Astrocyte (in vitro differentiated cells and primary cell): ENCODE data around the gene NUMA1. TPM values are rescaled to one million over a fixed set of nuclear protein-coding genes. Genes with fewer than 3 reads are reported as not detected.

Source experiments
- DNase-seq: peaks from one replicate; pipeline ENCODE4 v3.0.0-alpha.2; 2010; ENCODE audit warnings: low read depth
- FAIRE-seq: peaks from 2 replicates; lab custom pipeline; 2011; peaks lifted over from hg19 to GRCh38; lab: Jason Lieb, UNC
- H2AFZ ChIP-seq: 2 replicates; pipeline ENCODE4 v1.6.0; 2012; ENCODE audit warnings: low read depth, low read length, inconsistent platforms
- H3K27ac ChIP-seq: 2 replicates; pipeline ENCODE4 v1.5.1; 2011; ENCODE audit warnings: low read depth, low read length, inconsistent platforms
- H3K27me3 ChIP-seq: 2 replicates; pipeline ENCODE4 v1.6.0; 2011; ENCODE audit warnings: low read length, inconsistent platforms; ENCODE audit not compliant: insufficient read depth
- H3K36me3 ChIP-seq: 2 replicates; pipeline ENCODE4 v1.5.1; 2011; ENCODE audit warnings: low read length, inconsistent platforms; ENCODE audit not compliant: insufficient read depth
- H3K4me1 ChIP-seq: 2 replicates; pipeline ENCODE4 v1.5.1; 2011; ENCODE audit warnings: low read length, inconsistent platforms; ENCODE audit not compliant: insufficient read depth
- H3K4me2 ChIP-seq: 2 replicates; pipeline ENCODE4 v1.6.0; 2012; ENCODE audit warnings: low read length, inconsistent platforms
- H3K4me3 ChIP-seq: 2 replicates; pipeline ENCODE4 v1.5.1; 2011; ENCODE audit warnings: low read depth, mild to moderate bottlenecking, low read length, inconsistent platforms; ENCODE audit not compliant: insufficient read depth
- H3K79me2 ChIP-seq: 2 replicates; pipeline ENCODE4 v1.6.0; 2012; ENCODE audit warnings: mild to moderate bottlenecking, low read length, inconsistent platforms; ENCODE audit not compliant: insufficient read depth
- H3K9ac ChIP-seq: 2 replicates; pipeline ENCODE4 v1.6.0; 2012; ENCODE audit warnings: mild to moderate bottlenecking, low read length, inconsistent platforms
- H3K9me3 ChIP-seq: 2 replicates; pipeline ENCODE4 v1.5.1; 2012; ENCODE audit warnings: low read depth, mild to moderate bottlenecking, low read length, inconsistent platforms; ENCODE audit not compliant: insufficient read depth
- H4K20me1 ChIP-seq: 2 replicates; pipeline ENCODE4 v1.6.0; 2012; ENCODE audit warnings: low read length, inconsistent platforms; ENCODE audit not compliant: insufficient read depth
- H3K27ac Mint-ChIP-seq: one replicate; pipeline ENCODE4 v1.8.0; 2021; ENCODE audit warnings: mild to moderate bottlenecking, mixed read lengths; ENCODE audit not compliant: unreplicated experiment
- H3K27me3 Mint-ChIP-seq: one replicate; pipeline ENCODE4 v1.8.0; 2021; ENCODE audit warnings: low read depth, mixed read lengths; ENCODE audit not compliant: unreplicated experiment
- H3K36me3 Mint-ChIP-seq: one replicate; pipeline ENCODE4 v1.8.0; 2021; ENCODE audit warnings: low read depth, mixed read lengths; ENCODE audit not compliant: unreplicated experiment
- H3K4me1 Mint-ChIP-seq: one replicate; pipeline ENCODE4 v1.8.0; 2021; ENCODE audit warnings: low read depth, mixed read lengths; ENCODE audit not compliant: unreplicated experiment
- H3K4me3 Mint-ChIP-seq: one replicate; pipeline ENCODE4 v1.8.0; 2021; ENCODE audit warnings: mild to moderate bottlenecking, moderate library complexity, mixed read lengths; ENCODE audit not compliant: unreplicated experiment
- H3K9me3 Mint-ChIP-seq: one replicate; pipeline ENCODE4 v1.8.0; 2021; ENCODE audit warnings: mild to moderate bottlenecking, mixed read lengths; ENCODE audit not compliant: unreplicated experiment
- EZH2 ChIP-seq: IDR thresholded peaks from 2 replicates; pipeline ENCODE4 v1.6.1; 2012; ENCODE audit warnings: mild to moderate bottlenecking, low read length, inconsistent platforms; ENCODE audit not compliant: insufficient read depth
- total RNA-seq: library from RNA; stranded (reverse); gene quantifications from 2 replicates; pipeline ENCODE4 v1.2.1, GENCODE V29; 2021
- TF ChIP-seq, protein P1 (sequence below): IDR thresholded peaks from 2 replicates; pipeline ENCODE4 v1.5.1; 2011; ENCODE audit warnings: low read depth, mild to moderate bottlenecking, inconsistent platforms, low read length, moderate library complexity; ENCODE audit not compliant: insufficient read depth

The NUMA1 gene
- total RNA-seq, 1 donor from 2014 or later = 111 TPM

GRCh38 chr11:71979094-71979493 lies 101.2 kb downstream of the NUMA1 start:
- no peak overlapping the region for H3K27ac ChIP-seq
- no peak overlapping the region for H2AFZ ChIP-seq
- no peak for TF ChIP-seq EZH2
- TF ChIP-seq, protein P1, sequence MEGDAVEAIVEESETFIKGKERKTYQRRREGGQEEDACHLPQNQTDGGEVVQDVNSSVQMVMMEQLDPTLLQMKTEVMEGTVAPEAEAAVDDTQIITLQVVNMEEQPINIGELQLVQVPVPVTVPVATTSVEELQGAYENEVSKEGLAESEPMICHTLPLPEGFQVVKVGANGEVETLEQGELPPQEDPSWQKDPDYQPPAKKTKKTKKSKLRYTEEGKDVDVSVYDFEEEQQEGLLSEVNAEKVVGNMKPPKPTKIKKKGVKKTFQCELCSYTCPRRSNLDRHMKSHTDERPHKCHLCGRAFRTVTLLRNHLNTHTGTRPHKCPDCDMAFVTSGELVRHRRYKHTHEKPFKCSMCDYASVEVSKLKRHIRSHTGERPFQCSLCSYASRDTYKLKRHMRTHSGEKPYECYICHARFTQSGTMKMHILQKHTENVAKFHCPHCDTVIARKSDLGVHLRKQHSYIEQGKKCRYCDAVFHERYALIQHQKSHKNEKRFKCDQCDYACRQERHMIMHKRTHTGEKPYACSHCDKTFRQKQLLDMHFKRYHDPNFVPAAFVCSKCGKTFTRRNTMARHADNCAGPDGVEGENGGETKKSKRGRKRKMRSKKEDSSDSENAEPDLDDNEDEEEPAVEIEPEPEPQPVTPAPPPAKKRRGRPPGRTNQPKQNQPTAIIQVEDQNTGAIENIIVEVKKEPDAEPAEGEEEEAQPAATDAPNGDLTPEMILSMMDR = no peak
- peaks cover 60% of the 10 kb centered on the region for H4K20me1 ChIP-seq
- H3K9me3 ChIP-seq = no peaks in the 10 kb centered on the region
- FAIRE-seq (no peak), DNase-seq (no peak)
- H3K79me2 ChIP-seq = peaks cover 28% of the 10 kb centered on the region
- H3K27ac Mint-ChIP-seq = no peak overlapping the region
- no peak overlapping the region for H3K4me3 ChIP-seq
- H3K27me3 Mint-ChIP-seq = no peaks in the 10 kb centered on the region
- no peak overlapping the region for H3K9ac ChIP-seq
- H3K36me3 Mint-ChIP-seq = peaks cover 7% of the 10 kb centered on the region
- peaks cover 27% of the 10 kb centered on the region for H3K36me3 ChIP-seq
- H3K4me3 Mint-ChIP-seq = no peak overlapping the region
- H3K4me2 ChIP-seq = no peak overlapping the region
- H3K27me3 ChIP-seq = no peaks in the 10 kb centered on the region
- no peaks in the 10 kb centered on the region for H3K4me1 ChIP-seq
- H3K9me3 Mint-ChIP-seq = no peaks in the 10 kb centered on the region
- no peaks in the 10 kb centered on the region for H3K4me1 Mint-ChIP-seq

DNA sequence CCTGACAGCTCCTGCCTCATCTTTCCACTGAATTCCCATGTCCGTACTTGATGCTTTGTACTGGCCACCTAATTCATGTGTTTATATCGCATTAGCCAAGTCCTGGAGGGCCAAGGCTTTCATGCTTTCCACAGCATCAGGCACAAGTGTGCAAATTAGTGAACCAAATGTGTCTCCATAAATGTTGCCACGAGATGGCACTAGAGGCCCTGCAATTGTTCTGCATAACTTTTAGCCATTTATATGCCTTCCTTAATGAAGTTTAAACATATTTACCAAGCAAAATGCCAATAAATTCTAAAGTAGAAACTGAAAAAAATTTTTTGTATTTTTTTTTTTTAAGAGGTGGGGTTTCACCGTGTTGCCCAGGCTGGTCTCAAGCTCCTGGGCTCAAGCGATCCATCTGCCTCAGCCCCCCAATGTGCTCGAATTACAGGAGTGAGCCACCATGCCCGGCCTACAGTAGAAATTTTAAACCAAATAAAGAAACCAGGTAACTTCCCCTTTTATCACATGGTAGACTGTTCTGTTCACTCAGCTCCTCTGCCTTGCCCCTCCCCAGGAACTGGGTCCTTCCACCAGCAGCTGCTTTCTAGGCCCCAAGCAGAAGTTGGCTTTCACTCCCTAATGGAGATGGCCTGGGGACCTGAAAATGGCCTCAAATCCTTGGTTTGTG lies 102.5 kb downstream of the NUMA1 start:
- H3K4me2 ChIP-seq = no peak overlapping the region
- Mint-ChIP-seq H3K4me1 (no peaks in the 10 kb centered on the region), H3K4me3 (no peak overlapping the region), H3K27me3 (no peaks in the 10 kb centered on the region), H3K9me3 (no peaks in the 10 kb centered on the region), H3K36me3 (peaks cover 7% of the 10 kb centered on the region), H3K27ac (no peak overlapping the region)
- H3K9ac ChIP-seq = no peak overlapping the region
- peaks cover 20% of the 10 kb centered on the region for H3K36me3 ChIP-seq
- no peaks in the 10 kb centered on the region for H3K9me3 ChIP-seq
- TF ChIP-seq, protein P1 = peak; percentile 70
- TF ChIP-seq EZH2 = no peak
- DNase-seq (peak; percentile 15), FAIRE-seq (no peak)
- H3K4me1 ChIP-seq = no peaks in the 10 kb centered on the region
- H3K27ac ChIP-seq = no peak overlapping the region
- no peaks in the 10 kb centered on the region for H3K27me3 ChIP-seq
- no peak overlapping the region for H2AFZ ChIP-seq
- H4K20me1 ChIP-seq = peaks cover 56% of the 10 kb centered on the region
- peaks cover 22% of the 10 kb centered on the region for H3K79me2 ChIP-seq
- H3K4me3 ChIP-seq = no peak overlapping the region

GRCh38 chr11:71977090-71977489 lies 103.3 kb downstream of the NUMA1 start:
- H3K27ac Mint-ChIP-seq = no peak overlapping the region
- no peak overlapping the region for H3K4me3 Mint-ChIP-seq
- Histone ChIP-seq H3K36me3 (peaks cover 17% of the 10 kb centered on the region), H2AFZ (no peak overlapping the region), H3K27ac (no peak overlapping the region), H4K20me1 (peaks cover 58% of the 10 kb centered on the region), H3K4me3 (no peak overlapping the region), H3K9ac (no peak overlapping the region), H3K27me3 (no peaks in the 10 kb centered on the region), H3K9me3 (no peaks in the 10 kb centered on the region), H3K79me2 (peaks cover 29% of the 10 kb centered on the region), H3K4me1 (no peaks in the 10 kb centered on the region), H3K4me2 (no peak overlapping the region)
- peaks cover under 1% of the 10 kb centered on the region for H3K4me1 Mint-ChIP-seq
- DNase-seq (no peak), FAIRE-seq (no peak)
- no peaks in the 10 kb centered on the region for H3K27me3 Mint-ChIP-seq
- peaks cover 10% of the 10 kb centered on the region for H3K36me3 Mint-ChIP-seq
- TF ChIP-seq, protein P1 = no peak
- H3K9me3 Mint-ChIP-seq = no peaks in the 10 kb centered on the region
